HG03575 (cell line): ENCODE results near the gene ABLIM1.
A peak's percentile ranks its signal among the peaks of the same experiment; 100 is the strongest.

Experiments used
- ATAC-seq: cut with Tn5 transposase; IDR thresholded peaks from one replicate; pipeline ENCODE4 v1.9.1; 2021; ENCODE audit not compliant: unreplicated experiment, insufficient number of reproducible peaks, low FRiP score; ENCODE audit errors: extremely low read depth

ABLIM1 gene

DNA sequence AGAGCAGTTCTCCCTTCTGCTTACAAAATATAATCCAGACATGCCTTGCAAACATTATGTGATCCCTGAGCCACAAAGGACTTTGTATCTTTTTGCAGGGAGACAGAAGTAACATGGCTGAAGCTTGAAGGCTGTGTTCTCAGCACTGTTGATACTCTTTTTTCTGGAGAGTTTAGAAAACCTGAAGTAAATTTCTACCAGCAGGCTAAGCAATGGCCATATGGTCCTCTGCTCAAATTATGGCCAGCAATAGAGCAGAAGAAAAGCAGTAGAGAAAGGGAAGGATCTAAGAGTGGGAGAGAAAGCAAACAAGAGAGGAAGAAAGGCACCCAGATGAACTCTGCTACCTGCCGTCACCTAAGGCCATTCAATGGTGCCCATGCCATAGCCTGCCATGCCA, 98.4 kb downstream of the ABLIM1 start:
- ATAC-seq = no peak

DNA sequence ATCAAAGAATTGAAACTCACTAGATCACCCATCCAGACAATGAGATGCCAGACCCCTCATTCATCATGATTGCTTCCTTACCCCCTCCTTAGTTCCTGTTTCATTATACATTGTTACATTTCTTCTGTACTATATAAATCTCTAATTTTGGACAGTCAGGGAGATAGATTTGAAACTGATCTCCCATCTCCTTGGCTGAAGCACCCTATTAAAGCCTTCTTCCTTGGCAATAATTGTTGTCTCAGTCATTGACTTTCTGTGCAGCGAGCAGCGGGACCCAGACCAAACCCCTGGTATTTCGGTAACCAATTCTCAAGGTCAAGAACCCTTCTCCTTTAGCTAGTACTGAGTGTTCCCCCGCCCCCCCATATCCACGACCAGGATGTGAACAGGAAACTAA, 100.2 kb downstream of the ABLIM1 start:
- no peak for ATAC-seq

DNA sequence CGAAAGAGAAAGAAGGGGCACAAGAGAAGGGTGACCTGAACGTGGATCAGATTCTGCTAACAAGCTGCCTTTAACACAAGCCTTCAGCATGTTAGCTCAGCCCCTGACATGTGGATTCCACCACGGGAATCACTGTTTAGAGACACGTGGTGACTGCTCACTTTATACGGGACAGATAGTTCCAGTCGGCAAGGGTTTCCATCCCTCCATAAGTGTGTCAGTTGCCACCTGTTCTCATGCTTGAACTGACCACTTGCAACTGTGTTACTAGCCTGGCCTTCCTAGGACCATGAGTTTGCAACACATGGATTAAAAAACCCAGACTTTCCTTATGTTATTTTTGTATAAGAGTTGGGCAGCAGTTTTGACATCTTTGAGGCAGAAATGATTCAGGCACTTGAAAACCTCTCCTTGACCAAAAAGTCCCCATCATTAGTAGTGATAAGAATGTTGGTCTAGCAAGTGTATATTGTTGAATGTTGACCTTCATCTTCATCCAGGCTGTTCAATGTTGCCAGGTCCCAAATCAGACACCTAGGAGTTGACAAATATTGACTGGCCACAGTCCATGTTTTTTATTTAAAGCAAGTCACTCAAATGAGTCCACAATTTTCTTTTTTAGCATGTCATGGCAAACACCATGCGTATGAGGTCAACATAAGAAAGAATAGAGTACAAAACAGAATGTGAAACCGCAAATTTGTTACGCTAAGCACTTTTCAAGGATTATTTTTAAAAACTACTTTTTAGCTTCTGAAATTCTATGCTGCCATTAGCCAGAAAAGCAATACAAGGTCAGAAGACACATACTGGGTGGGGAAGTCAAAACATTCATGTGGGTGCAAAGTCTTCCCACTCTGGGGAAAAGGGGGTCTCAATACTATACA, 101.6 kb downstream of the ABLIM1 start:
- no peak for ATAC-seq

DNA sequence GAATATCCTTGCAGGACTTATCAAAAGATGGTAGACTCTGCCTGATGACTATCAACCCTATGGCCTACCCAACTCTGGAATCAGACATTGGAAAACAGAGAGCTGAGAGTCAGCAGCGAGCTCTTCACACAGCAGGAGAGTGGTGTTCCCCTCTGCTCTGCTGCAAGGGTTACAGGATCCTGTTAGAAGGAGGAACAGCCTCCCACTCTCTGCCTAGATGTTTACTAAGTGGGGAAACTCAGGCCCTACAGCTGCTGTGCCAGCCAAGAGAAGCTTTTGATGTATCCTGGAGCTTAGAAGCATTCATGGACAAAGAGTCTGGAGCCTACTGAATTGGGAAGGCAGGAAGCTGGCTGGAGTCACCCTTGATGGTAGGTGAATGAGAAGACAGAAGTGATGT, 104.6 kb downstream of the ABLIM1 start:
- ATAC-seq = no peak

DNA sequence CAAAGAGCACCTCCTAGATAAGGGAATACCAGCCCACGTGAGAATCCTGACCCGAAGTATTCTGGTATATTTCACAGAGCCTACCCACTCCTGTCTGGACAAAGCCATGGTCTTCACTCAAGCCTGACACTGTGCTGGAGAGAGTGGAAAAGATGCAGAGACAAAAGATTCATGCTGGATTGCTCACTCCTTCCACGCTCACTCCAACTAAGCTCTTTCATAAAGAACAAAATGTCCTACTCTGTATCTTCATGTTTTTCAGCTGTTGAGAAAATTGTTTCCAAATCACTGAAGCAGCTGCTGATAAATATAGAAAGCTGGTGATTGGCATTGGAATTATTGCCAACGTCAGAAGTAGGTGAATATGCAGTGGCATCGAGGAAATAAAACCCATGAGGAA, 106.0 kb downstream of the ABLIM1 start:
- ATAC-seq = no peak

DNA sequence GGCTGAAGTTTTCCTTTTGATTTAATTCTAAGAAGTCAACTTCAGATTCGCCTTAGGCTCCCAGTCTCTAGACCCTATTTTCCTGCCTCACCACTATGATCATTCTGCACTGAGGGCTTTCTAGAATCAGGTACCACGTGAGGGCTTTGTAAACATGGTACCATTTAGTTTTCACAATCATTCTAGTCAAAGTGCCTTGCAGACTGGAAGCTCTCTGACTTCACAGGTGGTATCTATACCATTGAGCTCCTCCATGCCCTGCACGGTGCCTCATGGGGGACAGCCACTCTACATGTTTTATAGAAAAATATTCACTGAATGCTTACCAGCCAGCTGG, 106.5 kb downstream of the ABLIM1 start:
- ATAC-seq = no peak

DNA sequence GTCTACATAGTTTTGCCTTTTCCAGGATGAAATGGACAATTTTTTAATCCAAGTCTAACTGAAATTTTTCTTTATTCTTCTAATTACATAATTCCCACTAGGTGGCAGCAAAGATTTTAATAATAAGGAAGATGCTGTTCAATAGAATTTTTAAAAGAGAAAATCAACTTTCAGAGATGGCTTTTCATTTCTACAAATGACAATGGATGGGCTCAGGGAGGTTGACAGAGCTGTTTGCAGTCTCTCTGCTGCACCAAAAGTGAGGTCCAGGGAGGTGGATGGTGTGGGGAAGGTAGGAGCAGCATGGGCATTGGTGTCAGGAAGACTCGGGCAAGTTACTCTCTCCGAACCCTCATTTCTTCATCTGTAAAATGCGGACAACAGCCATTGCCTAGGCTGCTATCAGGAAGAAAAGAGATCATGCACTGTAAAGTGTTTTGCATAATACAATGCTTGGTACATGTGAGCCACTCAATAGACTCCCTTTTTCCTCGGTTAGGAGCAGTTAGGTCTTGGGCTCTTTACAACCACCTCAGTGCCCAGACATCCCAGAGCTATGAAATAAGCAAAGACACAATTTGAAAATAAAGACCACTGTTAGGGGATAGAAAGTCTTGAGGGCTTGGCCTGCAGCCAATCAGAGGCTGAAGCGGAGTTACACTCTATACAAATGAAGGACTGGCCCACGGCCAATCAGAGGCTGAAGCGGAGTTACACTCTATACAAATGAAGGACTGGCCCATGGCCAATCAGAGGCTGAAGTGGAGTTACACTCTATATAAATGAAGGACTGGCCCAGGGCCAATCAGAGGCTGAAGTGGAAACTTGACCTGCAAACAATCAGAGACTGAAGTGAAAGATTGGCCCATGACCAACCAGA, 107.1 kb downstream of the ABLIM1 start:
- ATAC-seq = no peak

DNA sequence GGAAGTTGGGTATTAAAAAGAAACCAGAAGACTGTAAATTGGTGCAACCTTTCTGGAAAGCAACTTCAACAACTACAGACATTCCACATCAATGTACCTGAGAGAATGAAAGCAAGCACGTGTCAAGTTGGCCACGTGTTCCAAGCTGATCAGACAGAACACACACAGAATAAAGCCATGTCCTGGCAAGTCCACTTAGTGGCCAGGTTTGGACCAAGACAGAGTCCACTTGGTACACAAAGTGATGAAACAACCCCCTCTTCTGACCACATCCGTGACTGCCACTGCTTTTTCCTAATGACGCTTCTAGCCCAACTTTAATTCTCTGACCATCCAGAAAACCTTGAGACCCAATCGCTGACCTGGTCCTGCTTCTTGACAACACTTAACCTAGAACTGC, 109.4 kb downstream of the ABLIM1 start:
- ATAC-seq = no peak

DNA sequence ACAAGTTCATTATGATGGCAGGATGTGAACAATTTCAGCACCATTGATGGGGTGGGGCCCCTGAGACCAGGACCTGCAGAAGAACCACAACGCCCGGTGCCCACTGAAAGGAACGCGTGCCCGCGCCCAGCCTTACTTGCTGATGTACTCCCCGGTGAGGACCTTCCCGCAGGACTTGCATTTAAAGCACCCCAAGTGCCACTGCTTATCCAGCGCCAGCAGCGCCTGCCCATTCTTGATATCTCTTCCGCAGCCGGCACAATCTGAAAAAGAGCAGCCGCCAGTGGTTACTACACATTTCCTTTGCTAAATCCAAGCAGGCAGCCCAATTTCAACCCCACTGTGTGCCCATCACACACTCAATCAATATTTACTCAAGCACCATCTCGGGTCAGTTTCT, 110.6 kb downstream of the ABLIM1 start:
- ATAC-seq = no peak

DNA sequence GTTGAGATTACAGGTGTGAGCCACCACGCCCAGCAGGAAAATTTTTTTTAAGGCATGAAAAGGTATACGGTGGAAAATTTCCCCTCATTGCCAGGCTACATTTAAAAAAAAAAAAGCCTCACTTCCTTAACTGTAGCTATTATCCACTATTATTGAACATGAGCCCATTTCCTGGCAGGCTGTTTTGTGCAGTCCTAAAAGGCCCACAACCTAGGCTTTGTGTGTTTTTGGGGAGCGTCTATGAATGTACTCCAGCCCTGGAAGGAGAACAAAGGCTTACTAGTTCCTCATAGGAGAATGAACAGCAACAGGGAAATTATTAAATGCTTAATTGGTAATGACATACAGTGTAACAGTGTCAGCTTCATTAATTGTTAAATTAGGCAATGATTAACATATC, 111.0 kb downstream of the ABLIM1 start:
- ATAC-seq = no peak

DNA sequence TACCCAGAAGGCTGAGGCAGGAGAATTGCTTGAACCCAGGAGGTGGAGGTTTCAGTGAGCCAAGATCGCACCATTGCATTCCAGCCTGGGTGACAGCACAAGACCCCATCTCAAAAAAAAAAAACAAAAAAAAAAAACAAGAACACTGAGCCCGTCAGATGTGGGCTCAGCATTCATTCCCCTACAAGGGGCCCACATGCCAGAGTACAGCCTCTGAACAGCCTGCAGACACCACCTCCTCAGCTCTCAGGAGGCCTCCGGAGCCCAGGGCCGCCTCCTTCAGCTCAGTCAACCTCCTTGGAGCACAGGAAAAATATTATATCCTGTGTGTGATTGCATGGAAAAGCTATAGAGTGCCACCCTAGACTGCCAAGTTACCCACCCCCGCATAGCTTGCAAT, 112.3 kb downstream of the ABLIM1 start:
- ATAC-seq = no peak

DNA sequence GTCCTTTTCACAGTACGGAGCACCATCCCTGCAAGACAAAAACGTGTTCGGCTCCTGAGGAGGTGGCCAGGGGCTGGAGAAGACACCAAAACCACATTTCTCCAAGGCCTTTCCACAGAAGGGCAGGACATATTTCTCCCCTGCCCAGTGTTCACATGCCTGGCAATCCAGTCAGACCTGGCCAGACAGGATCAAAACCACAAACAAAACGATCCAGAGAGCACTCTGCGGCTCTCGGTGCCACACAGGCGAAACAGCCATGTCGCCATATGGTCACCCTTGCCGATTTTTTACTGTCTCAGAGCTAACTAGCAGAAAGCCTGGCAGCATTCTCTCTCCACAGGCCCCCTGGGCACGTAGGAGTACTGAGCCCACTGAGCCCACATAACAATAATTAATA, 113.0 kb downstream of the ABLIM1 start:
- no peak for ATAC-seq

DNA sequence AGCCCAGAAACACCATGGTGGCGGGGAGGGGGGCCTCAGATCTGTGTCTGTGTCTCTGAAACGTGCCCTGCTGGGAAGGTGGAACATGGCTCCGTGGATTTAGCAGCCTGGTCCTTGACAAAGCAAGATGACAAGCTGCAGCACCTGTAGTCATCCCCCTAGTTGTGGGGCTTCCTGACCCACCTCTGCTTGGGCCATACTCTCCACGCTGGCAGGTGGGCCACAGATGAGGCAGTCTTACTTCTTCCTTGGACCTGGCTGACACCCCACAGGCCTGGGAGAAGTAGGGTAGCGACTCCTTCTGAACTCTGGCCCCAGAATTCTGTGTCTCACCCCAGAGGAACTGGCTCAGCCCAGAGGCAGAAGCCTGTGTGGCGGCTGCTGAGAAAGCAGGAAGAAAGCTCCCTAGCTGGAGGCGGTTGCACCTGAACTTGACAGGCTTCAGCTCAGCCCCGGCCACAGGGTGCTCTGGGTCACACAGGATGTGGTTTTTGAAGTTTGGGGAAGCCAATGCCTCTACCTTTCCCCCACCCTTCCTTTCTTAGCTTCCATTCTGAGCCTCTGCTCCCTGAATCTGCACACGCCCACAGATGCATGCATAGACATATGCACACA, 113.9 kb downstream of the ABLIM1 start:
- ATAC-seq = peak; percentile 91

DNA sequence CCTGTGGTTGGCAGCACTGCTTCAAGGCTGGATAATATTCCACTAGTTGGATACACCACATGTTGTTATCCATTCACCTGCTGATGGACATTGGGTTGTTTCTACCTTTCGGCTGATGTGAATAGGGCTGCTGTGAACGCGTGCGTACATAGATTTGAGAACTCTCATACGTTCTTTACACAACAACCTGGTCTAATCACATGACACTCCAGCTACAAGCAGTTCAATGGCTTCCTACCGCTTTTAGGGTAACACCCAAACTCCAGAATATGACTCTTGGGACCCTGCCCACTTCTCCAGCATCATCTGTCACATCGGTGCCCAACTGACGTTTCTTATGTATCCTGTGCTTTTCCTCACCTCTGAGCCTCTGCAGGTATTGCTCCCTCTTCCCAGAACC, 114.6 kb downstream of the ABLIM1 start:
- ATAC-seq = no peak

DNA sequence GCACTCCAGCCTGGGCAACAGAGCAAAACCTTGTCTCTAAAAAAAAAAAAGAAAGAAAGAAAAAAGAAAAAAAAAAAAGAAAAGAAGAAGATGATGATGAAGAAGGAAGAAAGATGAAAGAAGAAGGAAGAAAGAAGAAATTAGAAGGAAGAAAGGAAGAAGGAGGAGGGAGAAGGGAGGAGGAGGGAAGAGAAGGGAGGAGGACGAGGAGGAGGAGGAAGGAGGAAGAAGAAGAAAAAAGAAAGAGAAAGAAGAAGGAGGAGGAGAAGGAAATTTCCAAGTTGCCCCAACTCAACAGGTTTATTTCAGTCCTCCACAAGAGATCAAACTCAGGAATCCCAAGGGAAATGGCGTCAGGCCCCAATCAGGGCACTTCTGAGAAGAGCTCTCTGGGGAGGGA, 115.7 kb downstream of the ABLIM1 start:
- no peak for ATAC-seq

DNA sequence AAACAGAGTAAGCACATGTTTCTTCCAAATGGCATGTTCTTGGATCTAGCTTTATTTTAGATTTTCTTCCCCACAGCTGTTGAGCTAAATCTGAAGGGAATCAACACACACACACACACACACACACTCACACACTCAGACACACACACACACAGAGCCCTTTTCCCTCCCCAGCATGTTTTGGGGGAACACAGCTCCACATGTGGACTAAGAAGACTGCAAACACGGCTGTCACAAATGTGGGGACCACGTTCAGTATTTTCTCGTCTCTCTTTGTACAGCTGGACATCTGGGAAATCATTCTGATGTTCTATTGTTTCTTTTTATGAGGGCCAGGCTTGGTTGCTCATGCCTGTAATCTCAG, 116.3 kb downstream of the ABLIM1 start:
- ATAC-seq = no peak

DNA sequence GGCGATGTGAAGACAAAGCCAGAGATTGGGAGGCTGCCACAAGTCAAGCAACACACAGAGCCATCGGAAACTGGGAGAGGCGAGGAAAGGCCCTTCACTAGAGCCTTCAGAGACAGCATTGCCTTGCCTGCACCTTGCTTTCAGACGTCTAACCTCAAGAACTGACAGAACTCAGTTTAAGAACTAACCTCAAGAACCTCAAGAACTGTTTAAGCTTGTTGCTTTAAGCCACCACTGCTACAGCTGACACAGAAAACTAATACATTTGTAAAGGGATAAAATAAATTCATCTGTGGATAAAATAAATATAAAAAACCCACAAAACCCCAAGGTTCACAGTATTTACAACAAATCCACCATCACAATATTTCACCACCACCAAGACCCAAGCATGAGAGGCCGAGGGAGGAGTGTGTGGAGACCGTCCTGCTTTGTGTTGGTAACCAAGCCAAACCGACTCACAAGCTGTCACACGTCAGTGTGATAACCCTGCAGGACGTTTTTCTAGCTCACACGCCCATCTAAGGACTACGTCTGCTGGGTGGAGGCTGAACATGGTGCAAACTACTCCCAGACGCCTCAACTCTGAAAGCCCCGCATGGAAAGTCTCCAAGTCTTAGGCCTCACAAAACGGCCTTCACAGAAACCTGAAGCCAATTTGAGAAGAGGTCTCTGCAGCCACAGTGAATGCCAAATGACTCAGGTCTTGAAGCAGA, 116.8 kb downstream of the ABLIM1 start:
- ATAC-seq = no peak

DNA sequence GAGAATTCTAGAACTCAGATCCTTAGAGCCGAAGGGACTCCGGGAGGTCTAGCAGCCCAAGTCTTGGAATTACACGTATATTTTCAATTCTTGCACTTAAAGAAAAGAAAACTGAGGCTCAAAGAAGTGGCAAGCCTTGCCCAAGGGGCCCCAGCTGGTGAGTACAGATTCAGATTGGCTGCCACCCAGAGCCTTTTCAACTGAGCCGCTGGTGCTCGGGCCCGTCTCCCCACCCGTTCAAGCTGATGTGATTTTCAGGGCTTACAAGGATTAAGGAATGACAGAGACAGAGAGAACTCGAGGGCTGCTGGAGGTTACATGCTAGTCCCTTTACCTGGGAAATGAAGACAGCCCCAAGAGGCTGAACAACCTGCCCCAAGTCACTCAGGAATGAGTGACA, 117.8 kb downstream of the ABLIM1 start:
- no peak for ATAC-seq

DNA sequence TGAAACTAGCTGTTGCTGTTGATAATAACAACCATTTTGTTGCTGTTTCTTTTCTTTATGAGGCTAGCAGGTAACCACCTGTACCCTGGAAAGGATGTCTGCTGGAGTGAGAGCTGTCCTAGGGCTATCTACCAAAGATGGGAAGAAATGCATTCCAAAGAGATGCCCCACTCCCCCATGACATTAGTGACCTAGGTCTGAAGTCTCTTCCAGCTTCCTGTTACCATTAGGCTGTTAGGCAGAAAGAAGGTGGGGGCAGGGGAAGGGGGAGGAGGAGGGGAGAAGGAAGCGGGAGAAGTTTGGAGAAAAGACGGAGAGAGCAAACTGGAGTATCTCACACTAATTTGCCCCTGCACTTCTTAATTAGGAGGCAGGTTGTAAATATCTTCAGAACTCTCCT, 118.5 kb downstream of the ABLIM1 start:
- ATAC-seq = no peak
